Measurements from ENCODE around the gene SNRPD3. TPM values are rescaled to one million over a fixed set of nuclear protein-coding genes. Genes with fewer than 3 reads are reported as not detected.

SNRPD3 gene
- total and polyA plus RNA-seq, 9 of the 15 experiments (the other 6 are each of a cell fraction or from before 2014, with no cell fraction given): 131 to 366 (median 274) TPM

DNA sequence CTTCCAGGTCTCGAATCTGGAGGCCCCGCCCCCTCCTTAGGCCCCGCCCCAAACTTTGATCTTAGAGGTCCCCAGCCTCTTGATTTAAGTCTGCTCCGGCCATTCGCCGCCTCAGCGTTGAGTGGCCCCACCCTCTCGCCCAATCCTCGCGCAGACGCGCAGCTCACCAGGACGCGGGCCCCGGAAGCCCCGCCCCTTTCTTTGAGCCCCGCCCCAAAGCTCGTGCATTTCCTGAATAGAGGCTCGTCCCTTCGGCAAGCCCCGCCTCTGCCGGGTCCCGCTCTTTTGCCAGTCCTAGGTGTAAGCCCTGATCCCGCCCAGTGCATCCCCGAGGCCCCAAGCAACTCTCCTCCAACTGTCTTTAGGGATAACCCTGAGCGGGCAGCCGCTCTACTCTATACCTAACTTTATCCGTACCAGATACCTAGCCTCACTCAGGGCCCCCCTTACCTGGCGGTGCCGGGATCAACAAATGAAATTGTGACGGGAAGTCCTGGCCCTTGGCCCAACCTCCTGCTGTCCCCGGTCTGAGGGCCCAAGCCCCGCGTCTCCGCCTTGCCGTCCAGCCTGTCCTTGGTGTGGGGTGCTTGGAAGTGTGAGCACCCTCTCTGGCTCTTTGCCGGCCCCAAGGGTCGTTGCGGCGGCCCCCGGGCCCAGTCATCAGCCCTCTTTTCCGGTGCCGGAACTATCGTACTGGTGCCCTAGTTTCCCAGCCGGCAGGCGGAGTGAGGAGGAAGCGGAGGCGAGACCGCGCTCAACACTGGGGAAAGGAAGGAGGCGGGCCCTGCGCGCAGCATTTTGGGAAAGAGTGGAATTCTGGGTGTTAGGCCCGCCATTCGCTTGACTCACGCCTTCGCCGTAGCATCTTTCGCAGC is at the start of gene SNRPD3 (continued):
- TF ChIP-seq ZNF263 (CRISPR knock-in tag; IDR thresholded peaks at IDR 0.05; ENCODE audit: borderline replicate concordance): 0 out of 2 replicates have a peak, but pooled peaks have one; percentile 13
- TF ChIP-seq ADNP (tag; IDR thresholded peaks at IDR 0.05): no peak
- TF ChIP-seq, protein P1, sequence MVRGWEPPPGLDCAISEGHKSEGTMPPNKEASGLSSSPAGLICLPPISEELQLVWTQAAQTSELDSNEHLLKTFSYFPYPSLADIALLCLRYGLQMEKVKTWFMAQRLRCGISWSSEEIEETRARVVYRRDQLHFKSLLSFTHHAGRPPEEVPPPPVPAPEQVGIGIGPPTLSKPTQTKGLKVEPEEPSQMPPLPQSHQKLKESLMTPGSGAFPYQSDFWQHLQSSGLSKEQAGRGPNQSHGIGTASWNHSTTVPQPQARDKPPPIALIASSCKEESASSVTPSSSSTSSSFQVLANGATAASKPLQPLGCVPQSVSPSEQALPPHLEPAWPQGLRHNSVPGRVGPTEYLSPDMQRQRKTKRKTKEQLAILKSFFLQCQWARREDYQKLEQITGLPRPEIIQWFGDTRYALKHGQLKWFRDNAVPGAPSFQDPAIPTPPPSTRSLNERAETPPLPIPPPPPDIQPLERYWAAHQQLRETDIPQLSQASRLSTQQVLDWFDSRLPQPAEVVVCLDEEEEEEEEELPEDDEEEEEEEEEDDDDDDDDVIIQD (CRISPR knock-in tag; IDR thresholded peaks at IDR 0.05): no peak
- 0 out of 2 replicates have a peak, but pooled peaks have one; percentile 12 for TF ChIP-seq TAL1 (IDR thresholded peaks at IDR 0.05)
- no peak for TF ChIP-seq ZNF197 (CRISPR knock-in tag; IDR thresholded peaks at IDR 0.05; ENCODE audit: low read depth)
- no peak for TF ChIP-seq PPARD (CRISPR knock-in tag; IDR thresholded peaks at IDR 0.05)
- no peak for TF ChIP-seq GTF2F1 (IDR thresholded peaks at IDR 0.05; ENCODE audit: low read depth, low read length)
- no peak for TF ChIP-seq ZNF224 (CRISPR knock-in tag; IDR thresholded peaks at IDR 0.05)
- TF ChIP-seq ZNF586 (CRISPR knock-in tag; conservative IDR thresholded peaks at IDR 0.05): no peak
- 0 out of 4 replicates have a peak, but pooled peaks of 1 of the 2 experiments have one; percentile 35 for TF ChIP-seq TEAD1 (CRISPR knock-in tag; IDR thresholded peaks at IDR 0.05)
- TF ChIP-seq ZNF277 (CRISPR knock-in tag; IDR thresholded peaks at IDR 0.05; ENCODE audit: borderline replicate concordance): no peak
- TF ChIP-seq ZC3H8 (IDR thresholded peaks at IDR 0.05): no peak
- peak; percentile 37; the same call in 1 of the 2 replicates for TF ChIP-seq SPI1 (IDR thresholded peaks at IDR 0.05; ENCODE audit: borderline replicate concordance, low read depth, low read length)
- TF ChIP-seq ZNF184 (CRISPR knock-in tag; IDR thresholded peaks at IDR 0.05): no peak
- TF ChIP-seq ZNF699 (CRISPR knock-in tag; IDR thresholded peaks at IDR 0.05; ENCODE audit: insufficient replicate concordance): no peak
- peak; percentile 15; the same call in 1 of the 2 replicates for TF ChIP-seq NCOR1 (IDR thresholded peaks at IDR 0.05)
- TF ChIP-seq, protein P2, sequence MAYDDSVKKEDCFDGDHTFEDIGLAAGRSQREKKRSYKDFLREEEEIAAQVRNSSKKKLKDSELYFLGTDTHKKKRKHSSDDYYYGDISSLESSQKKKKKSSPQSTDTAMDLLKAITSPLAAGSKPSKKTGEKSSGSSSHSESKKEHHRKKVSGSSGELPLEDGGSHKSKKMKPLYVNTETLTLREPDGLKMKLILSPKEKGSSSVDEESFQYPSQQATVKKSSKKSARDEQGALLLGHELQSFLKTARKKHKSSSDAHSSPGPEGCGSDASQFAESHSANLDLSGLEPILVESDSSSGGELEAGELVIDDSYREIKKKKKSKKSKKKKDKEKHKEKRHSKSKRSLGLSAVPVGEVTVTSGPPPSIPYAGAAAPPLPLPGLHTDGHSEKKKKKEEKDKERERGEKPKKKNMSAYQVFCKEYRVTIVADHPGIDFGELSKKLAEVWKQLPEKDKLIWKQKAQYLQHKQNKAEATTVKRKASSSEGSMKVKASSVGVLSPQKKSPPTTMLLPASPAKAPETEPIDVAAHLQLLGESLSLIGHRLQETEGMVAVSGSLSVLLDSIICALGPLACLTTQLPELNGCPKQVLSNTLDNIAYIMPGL (CRISPR knock-in tag; IDR thresholded peaks at IDR 0.05): no peak
- peak; percentile 9; the same call in 1 of the 2 replicates for TF ChIP-seq TAF7 (tag; IDR thresholded peaks at IDR 0.05)
- TF ChIP-seq, protein P3, sequence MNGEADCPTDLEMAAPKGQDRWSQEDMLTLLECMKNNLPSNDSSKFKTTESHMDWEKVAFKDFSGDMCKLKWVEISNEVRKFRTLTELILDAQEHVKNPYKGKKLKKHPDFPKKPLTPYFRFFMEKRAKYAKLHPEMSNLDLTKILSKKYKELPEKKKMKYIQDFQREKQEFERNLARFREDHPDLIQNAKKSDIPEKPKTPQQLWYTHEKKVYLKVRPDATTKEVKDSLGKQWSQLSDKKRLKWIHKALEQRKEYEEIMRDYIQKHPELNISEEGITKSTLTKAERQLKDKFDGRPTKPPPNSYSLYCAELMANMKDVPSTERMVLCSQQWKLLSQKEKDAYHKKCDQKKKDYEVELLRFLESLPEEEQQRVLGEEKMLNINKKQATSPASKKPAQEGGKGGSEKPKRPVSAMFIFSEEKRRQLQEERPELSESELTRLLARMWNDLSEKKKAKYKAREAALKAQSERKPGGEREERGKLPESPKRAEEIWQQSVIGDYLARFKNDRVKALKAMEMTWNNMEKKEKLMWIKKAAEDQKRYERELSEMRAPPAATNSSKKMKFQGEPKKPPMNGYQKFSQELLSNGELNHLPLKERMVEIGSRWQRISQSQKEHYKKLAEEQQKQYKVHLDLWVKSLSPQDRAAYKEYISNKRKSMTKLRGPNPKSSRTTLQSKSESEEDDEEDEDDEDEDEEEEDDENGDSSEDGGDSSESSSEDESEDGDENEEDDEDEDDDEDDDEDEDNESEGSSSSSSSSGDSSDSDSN (IDR thresholded peaks at IDR 0.05; ENCODE audit: borderline replicate concordance in 1 of 2, low read depth in 2 of 2, low read length in 2 of 2): no peak
